Stomach (tissue), 4 donors: ENCODE data around the gene MAMLD1.

Experiments
- POLR2A ChIP-seq, 4 donors: fragments of 450-650 bp; IDR thresholded peaks; one replicate each; pipeline ENCODE4 v1.6.1; 2016; ENCODE audit warnings: antibody characterized with exemption in 4 of 4, control low read depth in 2 of 4, mild to moderate bottlenecking in 1 of 4, moderate library complexity in 1 of 4
- POLR2AphosphoS5 ChIP-seq, 3 donors: sonication (generic); formaldehyde crosslinking; IDR thresholded peaks; one replicate each; pipeline ENCODE4 v1.6.1; 2016; ENCODE audit warnings: antibody characterized with exemption in 3 of 3
- TF ChIP-seq, protein P1 (sequence below), 7 experiments: fragments of 450-650 bp in 4 of 7; fragments of 200-600 bp in 3 of 7; sonication (generic) in 3 of 7; IDR thresholded peaks; one replicate each; pipeline ENCODE4 v1.5.1; 2016 to 2019; ENCODE audit warnings: antibody characterized with exemption in 7 of 7, control low read depth in 2 of 7, mild to moderate bottlenecking in 1 of 7

DNA sequence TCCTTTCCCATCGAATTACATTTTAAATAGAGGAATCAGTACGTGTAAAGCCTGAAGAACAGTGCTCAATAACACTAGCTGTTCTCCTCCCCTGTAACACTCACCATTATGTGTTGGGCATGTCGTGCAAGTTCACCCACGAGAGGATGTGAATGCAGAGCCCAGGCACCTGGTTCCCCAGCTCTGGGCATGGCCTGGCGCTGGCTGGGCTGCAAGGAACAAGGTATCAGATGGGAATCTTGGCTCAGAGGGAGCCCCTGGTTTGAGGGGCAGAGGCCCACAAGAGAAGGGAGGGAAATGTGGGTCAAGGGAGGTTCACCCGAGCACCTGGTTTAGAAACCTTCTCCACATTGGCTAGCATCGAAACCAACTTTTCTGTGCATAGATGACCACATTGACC lies 163.6 kb downstream of the MAMLD1 start:
- TF ChIP-seq, protein P1, sequence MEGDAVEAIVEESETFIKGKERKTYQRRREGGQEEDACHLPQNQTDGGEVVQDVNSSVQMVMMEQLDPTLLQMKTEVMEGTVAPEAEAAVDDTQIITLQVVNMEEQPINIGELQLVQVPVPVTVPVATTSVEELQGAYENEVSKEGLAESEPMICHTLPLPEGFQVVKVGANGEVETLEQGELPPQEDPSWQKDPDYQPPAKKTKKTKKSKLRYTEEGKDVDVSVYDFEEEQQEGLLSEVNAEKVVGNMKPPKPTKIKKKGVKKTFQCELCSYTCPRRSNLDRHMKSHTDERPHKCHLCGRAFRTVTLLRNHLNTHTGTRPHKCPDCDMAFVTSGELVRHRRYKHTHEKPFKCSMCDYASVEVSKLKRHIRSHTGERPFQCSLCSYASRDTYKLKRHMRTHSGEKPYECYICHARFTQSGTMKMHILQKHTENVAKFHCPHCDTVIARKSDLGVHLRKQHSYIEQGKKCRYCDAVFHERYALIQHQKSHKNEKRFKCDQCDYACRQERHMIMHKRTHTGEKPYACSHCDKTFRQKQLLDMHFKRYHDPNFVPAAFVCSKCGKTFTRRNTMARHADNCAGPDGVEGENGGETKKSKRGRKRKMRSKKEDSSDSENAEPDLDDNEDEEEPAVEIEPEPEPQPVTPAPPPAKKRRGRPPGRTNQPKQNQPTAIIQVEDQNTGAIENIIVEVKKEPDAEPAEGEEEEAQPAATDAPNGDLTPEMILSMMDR (IDR thresholded peaks at IDR 0.05) = no peak
- TF ChIP-seq POLR2A (IDR thresholded peaks at IDR 0.05) (no peak), POLR2AphosphoS5 (IDR thresholded peaks at IDR 0.05) (no peak)
